GM19328 (cell line): Measurements from ENCODE around the gene MIB2.
A peak's percentile ranks its signal among the peaks of the same experiment; 100 is the strongest.
"Not testable (repeated sequence)": the region's sequence is repeated elsewhere in the genome, so short reads cannot be mapped to it uniquely, and the experiment has no call there.

ENCODE experiments used
- ATAC-seq: cut with Tn5 transposase; IDR thresholded peaks from one replicate; pipeline ENCODE4 v1.9.1; 2021; ENCODE audit warnings: mild to moderate bottlenecking, moderate library complexity; ENCODE audit not compliant: unreplicated experiment

The MIB2 gene

GRCh38 chr1:1646326-1646725 is 31.0 kb downstream of the MIB2 start:
- ATAC-seq: not testable (repeated sequence)

DNA sequence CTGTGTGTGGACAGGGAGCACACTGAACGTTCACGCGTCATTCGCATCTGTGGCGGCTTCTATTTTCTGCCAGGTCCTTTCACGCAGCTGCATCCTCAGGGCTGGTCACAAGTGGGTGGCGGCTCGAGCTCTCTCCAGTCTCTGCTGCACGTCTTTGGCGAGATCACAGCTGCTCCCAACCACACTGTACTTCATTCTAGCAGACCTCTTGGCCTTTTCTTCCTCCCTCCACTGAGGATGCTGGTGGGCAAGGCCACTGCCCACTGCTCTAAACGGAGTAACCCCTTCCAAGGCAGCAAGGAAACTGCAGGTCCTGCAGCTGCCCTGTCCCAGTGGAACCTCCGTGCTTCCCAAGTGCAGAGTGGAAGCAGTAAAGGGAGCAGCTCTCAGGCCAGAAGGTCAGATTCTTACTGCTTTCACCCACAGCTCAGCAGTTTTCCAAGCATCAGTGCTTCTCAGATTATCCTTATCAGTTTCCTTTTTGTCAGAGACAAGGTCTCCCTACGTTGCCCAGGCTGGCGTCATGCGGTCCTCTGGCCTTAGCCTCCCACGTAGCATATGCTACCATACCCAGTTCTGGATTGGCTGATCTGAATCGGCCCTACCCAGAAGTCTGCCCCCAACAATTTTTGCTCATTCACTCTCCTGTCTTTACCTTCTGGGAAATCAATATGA is 32.4 kb downstream of the MIB2 start:
- not testable (repeated sequence) for ATAC-seq

GRCh38 chr1:1648265-1648664 is 33.0 kb downstream of the MIB2 start:
- ATAC-seq: not testable (repeated sequence)

- ATAC-seq: peak; percentile 92
These were observed 43.6 kb downstream of the MIB2 start, which contains the start of gene CDK11B for GRCh38 chr1:1658583-1659549. CDK11B (minus strand) TSS chr1:1659004; CDS start chr1:1657485, 1,519 bp downstream.

DNA sequence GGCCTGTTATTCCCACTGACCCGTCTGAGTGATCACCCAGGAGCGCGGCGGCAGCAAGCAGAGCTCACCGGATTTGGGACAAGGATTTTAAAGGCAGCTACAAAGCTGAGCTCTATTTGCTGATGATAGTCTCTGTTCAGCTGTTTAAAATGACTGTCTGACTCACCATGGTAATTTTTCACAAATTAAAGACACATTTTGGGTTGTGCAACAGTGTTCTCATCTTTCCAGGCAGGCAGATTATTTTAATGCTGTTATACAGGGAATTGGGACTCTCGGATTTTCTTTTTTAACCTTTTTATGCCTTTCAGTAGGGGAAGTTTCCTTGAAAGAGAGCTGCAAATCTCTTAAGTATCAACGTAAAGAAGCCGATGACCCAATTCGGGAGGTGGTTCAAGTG is 47.1 kb downstream of the MIB2 start:
- not testable (repeated sequence) for ATAC-seq

DNA sequence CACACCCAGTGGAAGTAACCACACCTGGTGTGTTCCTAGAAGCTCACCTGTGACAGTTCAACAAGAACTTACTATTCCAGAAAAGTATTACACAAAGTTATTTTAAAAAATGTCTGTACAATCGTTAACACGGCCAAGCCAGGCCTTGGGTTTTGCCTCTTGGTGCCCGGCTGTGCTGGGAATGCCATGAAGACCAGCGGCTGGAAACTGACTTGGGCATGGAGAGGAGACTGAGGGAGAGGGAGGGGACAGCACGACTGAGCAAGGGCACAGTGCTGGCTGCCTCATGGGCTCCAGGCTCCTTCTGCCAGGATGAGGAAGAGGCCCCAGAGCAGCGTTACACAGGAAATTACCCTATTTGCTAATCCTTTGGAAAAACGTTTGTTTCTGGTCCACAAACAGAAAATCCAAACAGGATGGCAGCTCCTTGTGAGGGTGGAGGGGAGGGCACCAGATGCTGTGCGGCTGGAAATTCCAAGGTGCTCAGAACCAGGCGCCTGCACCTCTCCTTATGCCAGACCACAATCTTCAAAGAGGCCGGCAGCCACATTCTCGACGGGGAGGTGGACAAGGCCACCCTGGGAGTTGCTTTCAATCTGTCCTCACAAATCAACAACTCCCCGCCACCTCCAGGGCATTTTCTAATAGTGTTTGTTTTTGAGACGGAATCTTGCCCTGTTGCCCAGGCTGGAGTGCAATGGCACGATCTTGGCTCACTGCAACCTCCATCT is 47.7 kb downstream of the MIB2 start:
- ATAC-seq: not testable (repeated sequence)

DNA sequence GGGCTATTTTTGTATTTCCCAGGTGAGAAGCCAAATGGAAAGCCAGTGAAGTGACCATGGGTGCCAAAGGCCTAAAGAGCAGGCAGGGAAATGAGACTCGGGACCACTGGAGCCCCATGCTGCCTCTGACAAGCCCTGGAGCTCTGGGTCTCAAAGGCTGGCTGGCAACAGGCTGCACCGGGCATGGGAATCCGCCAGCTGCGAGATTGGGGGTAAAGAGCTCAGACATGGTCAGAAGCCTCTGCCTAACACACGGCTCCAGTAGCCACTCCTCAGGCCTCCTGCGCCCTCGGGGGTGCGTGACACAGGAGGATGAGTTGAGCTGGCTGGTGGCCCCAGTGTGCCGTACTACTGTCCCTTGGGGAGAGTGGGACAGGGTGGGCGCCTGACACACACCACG is 49.0 kb downstream of the MIB2 start:
- not testable (repeated sequence) for ATAC-seq

- no peak for ATAC-seq
These were observed 49.9 kb downstream of the MIB2 start for GRCh38 chr1:1664941-1665814.

DNA sequence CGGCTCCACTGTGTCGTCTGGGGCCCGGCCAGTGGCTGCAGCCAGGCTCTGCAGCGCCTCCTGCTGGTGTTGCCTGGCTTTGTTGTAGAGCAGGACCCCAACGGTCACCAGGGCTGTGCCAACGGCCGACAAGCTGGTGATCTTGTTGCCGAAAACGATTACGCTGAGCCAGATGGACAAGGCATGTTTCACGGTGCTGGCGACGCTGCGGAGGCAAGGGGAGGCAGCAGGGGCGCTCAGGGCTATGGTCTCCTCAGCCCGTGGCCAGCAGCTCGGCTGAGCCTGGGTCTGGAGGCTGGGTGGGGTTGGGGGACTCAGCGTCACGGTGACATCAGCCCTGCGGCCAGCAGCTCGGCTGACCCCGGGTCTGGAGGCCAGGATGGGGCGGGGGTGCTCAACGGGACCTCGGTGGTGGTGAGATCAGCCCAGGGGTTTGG is 50.5 kb downstream of the MIB2 start:
- ATAC-seq: no peak

GRCh38 chr1:1666526-1666925 is 51.2 kb downstream of the MIB2 start:
- no peak for ATAC-seq

DNA sequence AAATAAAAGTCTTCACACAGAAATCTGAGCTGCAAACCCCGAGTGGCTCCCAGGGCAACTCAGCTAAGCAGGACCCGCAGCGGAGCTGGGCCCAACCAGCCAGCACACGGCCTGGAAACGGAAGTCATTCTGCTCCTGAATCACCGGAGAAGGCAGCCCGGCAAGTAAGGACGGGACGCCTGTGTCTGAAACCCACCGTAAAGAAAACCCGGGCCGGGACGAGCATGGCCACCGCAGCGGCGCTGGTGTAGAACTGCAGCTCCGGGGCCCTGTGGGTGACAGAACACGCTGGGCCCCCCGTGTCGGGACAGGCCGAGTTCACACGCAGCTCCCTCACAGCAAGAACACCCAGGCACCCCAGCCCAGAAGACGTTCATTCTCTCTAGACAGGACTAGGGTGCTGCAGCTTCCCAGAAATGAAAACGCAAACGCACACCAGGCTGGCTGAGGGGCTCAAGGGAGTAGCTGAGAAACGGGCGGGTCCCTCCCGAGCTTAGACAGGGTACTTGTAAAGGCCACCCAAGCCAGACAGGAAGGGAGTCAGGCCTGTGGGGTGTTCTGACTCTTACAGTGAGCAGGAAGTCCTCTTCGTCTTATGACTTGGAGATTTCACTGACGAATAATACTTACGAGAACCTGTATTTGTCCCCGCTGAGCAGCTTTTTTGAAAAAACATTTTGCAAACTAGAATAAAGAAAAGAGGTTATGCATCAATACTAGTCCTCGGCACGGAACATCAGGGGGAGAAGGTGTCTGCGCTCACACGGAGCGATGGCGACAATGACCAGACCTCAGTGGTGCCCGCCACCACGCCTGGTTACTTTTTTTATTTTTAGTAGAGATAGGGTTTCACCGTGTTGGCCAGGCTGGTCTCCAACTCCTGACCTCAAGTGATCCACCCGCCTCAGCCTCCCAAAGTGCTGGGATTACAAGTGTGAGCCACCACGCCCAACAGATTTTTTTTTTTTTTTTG is 54.5 kb downstream of the MIB2 start:
- no peak for ATAC-seq

GRCh38 chr1:1670866-1671265 is 55.6 kb downstream of the MIB2 start:
- ATAC-seq: no peak

DNA sequence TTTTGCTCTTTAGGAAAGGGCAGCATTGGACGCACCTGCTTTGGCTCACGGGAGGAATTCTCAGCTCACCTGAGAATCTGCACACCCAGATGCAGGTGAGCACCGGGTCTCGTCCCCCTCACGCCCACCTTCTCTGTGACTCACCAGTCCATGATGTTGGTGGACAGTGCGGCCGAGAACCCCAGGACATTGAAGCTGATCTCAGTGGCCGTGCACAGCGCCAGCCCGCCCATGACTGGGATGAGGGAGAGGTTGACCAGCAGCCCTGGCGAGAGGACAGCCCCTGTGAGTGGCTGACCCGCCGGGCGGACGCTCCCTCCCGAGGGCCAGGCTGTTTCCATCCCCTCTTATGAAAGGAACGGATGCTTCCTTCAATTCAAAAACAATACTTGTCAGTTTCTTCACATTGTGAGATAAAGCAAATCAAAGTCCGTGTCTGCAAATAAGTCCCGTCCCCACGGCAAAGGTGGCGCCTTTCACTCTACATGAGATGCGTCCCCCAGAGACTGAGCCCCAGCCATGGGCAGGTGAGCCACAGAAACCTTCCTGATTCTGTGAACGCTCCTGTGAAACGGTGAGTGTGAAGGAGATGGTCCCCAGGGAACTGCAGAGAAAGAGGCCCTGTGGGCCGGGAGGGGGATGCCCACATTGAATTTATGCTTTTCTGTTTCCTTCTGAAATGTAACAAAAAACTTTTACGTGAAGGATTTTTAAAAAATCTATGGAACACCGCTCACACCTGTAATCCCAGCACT is 56.2 kb downstream of the MIB2 start:
- ATAC-seq: no peak

GRCh38 chr1:1672181-1672965 is 57.1 kb downstream of the MIB2 start:
- ATAC-seq: no peak

DNA sequence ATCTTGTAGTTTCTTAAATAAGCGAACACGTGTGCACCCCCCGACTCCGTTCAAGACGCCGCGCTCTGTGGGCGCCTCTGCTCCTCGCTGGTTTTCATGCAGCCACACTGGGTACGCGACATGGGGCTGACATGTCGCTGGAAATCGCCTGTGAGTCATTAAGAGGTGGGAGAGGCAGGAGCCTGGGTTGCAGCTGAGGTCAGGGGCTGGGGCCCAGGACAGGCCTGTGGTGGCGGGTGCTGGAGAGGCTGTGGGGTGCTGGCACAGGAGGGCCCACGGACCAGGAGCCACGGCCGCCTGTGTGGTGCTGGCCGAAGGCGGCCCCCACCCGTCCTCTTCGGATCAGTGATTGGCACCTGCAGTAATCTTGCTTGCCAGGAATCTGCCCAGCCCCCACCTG is 59.5 kb downstream of the MIB2 start:
- ATAC-seq: not testable (repeated sequence)

GRCh38 chr1:1675218-1675617 is 59.9 kb downstream of the MIB2 start:
- not testable (repeated sequence) for ATAC-seq

GRCh38 chr1:1676087-1676486 is 60.8 kb downstream of the MIB2 start:
- ATAC-seq: not testable (repeated sequence)
